D721Med (cell line): ENCODE measurements around the gene EIF2D.

Source experiments
- DNase-seq: peaks from one replicate; pipeline ENCODE4 v3.0.0; 2011; ENCODE audit warnings: low spot score; ENCODE audit not compliant: insufficient read length
- FAIRE-seq: peaks from 2 replicates; lab custom pipeline; 2011; peaks lifted over from hg19 to GRCh38; lab: Jason Lieb, UNC
- TF ChIP-seq, protein P1 (sequence below): IDR thresholded peaks from 2 replicates; pipeline ENCODE4 v1.5.1; 2012; ENCODE audit warnings: mild to moderate bottlenecking, control low read depth; ENCODE audit not compliant: insufficient read depth; ENCODE audit errors: missing control alignments

The EIF2D gene

DNA sequence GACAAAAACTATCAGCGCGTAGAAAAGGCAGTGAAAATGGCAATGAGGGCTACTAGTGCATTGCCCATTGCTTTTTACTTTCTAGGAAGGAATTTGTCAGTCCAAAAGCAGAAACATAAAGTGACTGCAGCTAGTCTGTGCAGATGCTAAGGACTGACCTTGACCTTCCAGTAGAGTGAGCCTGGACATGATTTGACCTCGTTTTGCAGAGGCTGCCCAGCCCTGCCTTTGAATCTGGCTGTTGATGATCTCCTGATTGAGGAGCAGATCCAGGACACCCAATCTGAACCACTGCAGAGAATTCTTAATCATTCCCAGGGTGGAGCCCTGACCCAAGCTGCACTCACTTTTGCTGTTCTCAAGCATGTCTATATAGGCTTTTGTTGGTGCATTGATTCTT is 44.7 kb upstream of the EIF2D start:
- FAIRE-seq (no peak), DNase-seq (no peak)
- TF ChIP-seq, protein P1, sequence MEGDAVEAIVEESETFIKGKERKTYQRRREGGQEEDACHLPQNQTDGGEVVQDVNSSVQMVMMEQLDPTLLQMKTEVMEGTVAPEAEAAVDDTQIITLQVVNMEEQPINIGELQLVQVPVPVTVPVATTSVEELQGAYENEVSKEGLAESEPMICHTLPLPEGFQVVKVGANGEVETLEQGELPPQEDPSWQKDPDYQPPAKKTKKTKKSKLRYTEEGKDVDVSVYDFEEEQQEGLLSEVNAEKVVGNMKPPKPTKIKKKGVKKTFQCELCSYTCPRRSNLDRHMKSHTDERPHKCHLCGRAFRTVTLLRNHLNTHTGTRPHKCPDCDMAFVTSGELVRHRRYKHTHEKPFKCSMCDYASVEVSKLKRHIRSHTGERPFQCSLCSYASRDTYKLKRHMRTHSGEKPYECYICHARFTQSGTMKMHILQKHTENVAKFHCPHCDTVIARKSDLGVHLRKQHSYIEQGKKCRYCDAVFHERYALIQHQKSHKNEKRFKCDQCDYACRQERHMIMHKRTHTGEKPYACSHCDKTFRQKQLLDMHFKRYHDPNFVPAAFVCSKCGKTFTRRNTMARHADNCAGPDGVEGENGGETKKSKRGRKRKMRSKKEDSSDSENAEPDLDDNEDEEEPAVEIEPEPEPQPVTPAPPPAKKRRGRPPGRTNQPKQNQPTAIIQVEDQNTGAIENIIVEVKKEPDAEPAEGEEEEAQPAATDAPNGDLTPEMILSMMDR = no peak

DNA sequence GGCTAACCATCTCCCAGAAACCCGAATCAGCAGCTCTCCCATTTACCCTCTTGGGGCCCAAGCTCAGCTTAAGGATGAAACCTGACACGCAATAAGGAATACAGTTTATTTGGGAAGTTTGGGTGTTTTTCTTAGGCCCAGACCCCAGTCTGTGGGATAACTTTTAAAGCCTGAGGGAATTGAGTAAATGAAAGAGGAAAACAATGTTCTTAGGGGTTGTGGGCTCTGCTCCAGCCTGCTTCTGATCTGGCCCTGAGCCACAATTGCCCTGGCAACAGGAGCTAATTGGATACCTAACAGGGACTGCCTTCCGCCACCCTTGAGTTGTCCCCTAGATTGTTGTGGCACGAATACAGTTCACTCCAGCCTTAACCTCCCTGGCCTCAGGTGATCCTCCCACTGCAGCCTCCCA is 43.2 kb upstream of the EIF2D start:
- DNase-seq (no peak), FAIRE-seq (no peak)
- TF ChIP-seq, protein P1 = no peak

DNA sequence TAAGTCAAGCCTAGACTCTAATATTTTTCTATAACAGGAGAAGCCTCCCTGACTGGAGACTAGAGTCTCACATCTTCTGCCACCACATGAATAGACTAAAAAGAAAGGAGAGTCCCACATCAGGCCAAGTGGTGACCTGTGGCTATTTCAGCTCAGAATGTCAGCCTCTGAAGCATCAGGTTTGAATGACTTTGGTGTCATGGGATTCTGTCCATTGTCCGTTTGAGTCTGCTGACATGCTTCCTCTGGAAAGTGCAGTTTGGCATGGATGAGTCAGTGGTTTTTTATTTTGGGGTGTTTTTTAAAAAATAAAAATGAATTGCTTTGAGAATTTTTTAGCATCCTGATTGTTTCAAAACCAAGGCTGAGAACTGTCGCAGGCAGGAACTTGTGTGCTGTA is 42.6 kb upstream of the EIF2D start:
- DNase-seq (no peak), FAIRE-seq (no peak)
- TF ChIP-seq, protein P1 = no peak

DNA sequence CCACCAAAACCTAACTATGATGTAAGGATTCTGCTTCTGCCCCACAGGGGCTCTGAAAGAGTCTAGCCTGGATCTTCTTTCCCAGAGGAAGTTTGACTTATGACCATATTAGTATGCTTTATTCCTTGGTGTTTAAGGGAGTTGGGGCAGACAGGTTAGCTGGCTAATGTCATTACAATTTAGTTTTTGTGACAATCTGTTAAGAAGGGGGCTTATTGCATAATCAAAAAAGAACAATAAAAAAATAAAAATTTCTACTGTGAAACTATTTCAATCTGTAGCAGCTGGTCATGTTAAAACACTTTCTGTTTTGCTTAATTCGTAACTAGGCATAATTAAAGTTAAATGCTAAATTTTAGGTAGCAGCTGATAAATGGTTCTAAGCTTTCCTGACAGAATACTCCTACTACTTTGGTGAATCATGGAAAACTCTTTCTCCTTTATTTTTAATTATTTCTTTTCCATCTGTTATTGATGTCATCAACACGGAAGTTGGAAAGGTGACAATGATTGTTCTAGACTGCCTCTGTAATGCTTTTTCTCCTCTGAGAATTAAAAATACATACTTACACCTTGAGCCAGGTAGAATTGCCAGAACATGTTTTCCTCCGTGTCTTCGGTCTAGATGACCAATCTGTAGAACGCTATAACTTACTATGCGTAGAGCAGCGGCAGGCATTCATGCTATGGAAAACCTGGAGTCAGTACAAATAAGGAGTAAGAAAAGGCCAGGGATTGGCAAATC is 41.6 kb upstream of the EIF2D start:
- DNase-seq = no peak
- FAIRE-seq = no peak
- TF ChIP-seq, protein P1 = no peak

DNA sequence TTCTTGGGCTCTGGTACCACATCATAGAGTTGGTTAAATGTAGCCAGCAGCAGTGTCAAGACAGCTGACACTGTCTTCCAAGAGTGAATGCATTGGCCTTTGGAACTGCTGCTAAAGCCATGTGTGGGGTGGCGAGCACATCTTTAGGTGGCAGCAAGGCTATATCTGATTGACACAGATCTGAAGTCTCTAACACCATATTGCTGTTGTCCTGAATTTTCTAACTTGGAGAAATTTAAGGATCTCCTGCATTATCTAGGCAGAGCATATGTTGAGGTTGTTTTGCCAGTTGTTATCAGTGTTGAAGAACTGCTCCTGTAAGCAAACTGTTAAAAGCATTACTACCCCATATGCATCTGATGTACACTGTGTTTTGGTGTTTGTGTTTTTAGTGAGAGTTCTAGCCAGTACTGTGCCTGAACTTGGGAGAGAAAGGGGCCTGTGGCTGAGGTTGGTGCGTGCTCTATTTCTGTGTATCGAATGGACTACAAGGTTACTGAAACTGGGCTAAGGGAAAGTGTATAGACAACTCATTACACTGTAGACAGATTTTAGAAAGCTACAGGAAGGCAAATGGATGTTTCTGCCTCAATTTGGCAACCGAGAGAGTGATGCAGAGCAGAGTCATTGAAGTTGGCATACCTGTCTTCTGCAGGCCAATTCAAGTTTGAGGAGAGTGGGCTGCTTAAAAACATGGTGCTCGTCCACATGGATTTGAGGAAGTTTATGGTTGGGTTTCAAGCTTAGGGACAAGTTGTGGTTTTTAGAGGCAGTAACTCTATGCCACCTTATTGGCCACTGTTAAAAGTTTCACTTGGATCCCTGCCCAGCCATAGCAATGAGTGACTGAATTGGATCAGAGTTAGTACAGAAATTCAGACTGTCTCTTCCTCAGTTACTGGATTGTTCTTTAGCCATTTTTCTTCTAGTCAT is 40.0 kb upstream of the EIF2D start:
- FAIRE-seq (no peak), DNase-seq (no peak)
- TF ChIP-seq, protein P1 = no peak

DNA sequence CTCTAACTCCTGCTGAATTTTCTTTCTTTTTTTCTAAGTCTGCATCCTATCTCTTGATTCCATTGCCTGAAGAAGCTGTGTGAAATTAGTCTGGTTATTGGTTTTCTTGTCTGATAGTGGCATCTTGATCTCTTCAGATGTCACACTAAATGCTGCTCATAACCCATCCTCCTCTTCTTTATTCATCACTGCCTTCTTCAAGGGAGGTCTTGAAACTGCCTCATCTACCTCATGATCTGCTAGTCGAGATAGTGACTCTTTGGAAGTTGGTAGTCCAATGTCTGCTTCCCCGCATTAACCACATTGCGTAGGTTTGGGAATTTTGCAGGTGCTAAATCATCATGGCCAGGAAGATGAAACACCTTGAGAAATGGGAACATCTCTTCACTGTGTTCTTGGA is 38.7 kb upstream of the EIF2D start:
- no peak for DNase-seq
- FAIRE-seq = no peak
- TF ChIP-seq, protein P1 = no peak
